Stimulated activated CD4-positive, alpha-beta T cell treated with anti-CD3 and anti-CD28 coated beads, Interleukin-12 subunit alpha, Interleukin-12 subunit beta, amount 100 ng/mL, for 4 hours (primary cell): ENCODE data around the gene SYF2.
"Not testable (repeated sequence)": the region's sequence is repeated elsewhere in the genome, so short reads cannot be mapped to it uniquely, and the experiment has no call there.

Experiments used
- DNase-seq: peaks from one replicate; pipeline ENCODE4 v3.0.0-alpha.2; 2020

The SYF2 gene

GRCh38 chr1:25232027-25232865 is at the start of gene SYF2:
TSS of gene SYF2 (minus strand) at chr1:25232502. CDS start at chr1:25232467, 35 bp downstream.
- peak; percentile 83 for DNase-seq

GRCh38 chr1:25279693-25280111 is 47.4 kb upstream of the SYF2 start:
- not testable (repeated sequence) for DNase-seq

GRCh38 chr1:25278790-25279189 is 46.5 kb upstream of the SYF2 start:
- not testable (repeated sequence) for DNase-seq

GRCh38 chr1:25278358-25278757 is 46.1 kb upstream of the SYF2 start:
- DNase-seq, result not testable (repeated sequence)

GRCh38 chr1:25277295-25277694 is 45.0 kb upstream of the SYF2 start:
- DNase-seq, result not testable (repeated sequence)

GRCh38 chr1:25275648-25276047 is 43.3 kb upstream of the SYF2 start:
- DNase-seq, result not testable (repeated sequence)

GRCh38 chr1:25272238-25272637 is 39.9 kb upstream of the SYF2 start, which contains the start of gene RHD:
TSS of gene RHD (plus strand) at chr1:25272509. CDS start at chr1:25272548, 39 bp downstream.
- not testable (repeated sequence) for DNase-seq

- DNase-seq, result peak; percentile 3
These were observed 36.0 kb upstream of the SYF2 start for GRCh38 chr1:25268143-25268760.

GRCh38 chr1:25267288-25268142 is 35.2 kb upstream of the SYF2 start:
- peak; percentile 90 for DNase-seq

GRCh38 chr1:25266554-25267287 is 34.4 kb upstream of the SYF2 start:
- peak; percentile 7 for DNase-seq

GRCh38 chr1:25260336-25260735 is 28.0 kb upstream of the SYF2 start:
- DNase-seq, result not testable (repeated sequence)

- not testable (repeated sequence) for DNase-seq
These were observed 27.5 kb upstream of the SYF2 start for GRCh38 chr1:25259813-25260212.

- no peak for DNase-seq
These were observed 24.9 kb upstream of the SYF2 start for GRCh38 chr1:25257196-25257595.

GRCh38 chr1:25256578-25256965 is 24.3 kb upstream of the SYF2 start:
- DNase-seq, result no peak

- no peak for DNase-seq
These were observed 23.6 kb upstream of the SYF2 start for GRCh38 chr1:25255706-25256577.

- DNase-seq, result no peak
These were observed 21.6 kb upstream of the SYF2 start for GRCh38 chr1:25253911-25254310.

- DNase-seq, result no peak
These were observed 15.8 kb upstream of the SYF2 start for GRCh38 chr1:25247829-25248754.

- DNase-seq, result peak; percentile 100
These were observed 14.9 kb upstream of the SYF2 start, which contains the start of gene RSRP1 for GRCh38 chr1:25247024-25247828. TSS of gene RSRP1 (minus strand) at chr1:25247454. CDS start at chr1:25246963, 491 bp downstream.

GRCh38 chr1:25246600-25247023 is 14.3 kb upstream of the SYF2 start:
- DNase-seq, result peak; percentile 22
